ENCODE data around the gene CLP1.

Gene CLP1

GRCh38 chr11:57633394-57634070 is 24.0 kb upstream of the CLP1 start:
- no peak overlapping the region for H3K4me3 ChIP-seq (ENCODE audit: low read length)
- no peak for DNase-seq (ENCODE audit: low read depth)
- no peak for TF ChIP-seq CTCF (IDR thresholded peaks at IDR 0.05; ENCODE audit: insufficient read depth, low read depth, low read length, missing control alignments)

GRCh38 chr11:57634311-57634710 is 23.3 kb upstream of the CLP1 start:
- no peak for DNase-seq (ENCODE audit: low read depth)
- no peak for TF ChIP-seq CTCF (IDR thresholded peaks at IDR 0.05; ENCODE audit: insufficient read depth, low read depth, low read length, missing control alignments)
- H3K4me3 ChIP-seq (ENCODE audit: low read length): no peak overlapping the region

- no peak overlapping the region for H3K4me3 ChIP-seq (ENCODE audit: low read length)
- no peak for DNase-seq (ENCODE audit: low read depth)
- no peak for TF ChIP-seq CTCF (IDR thresholded peaks at IDR 0.05; ENCODE audit: insufficient read depth, low read depth, low read length, missing control alignments)
Observed at GRCh38 chr11:57635246-57635645, 22.3 kb upstream of the CLP1 start.

- H3K4me3 ChIP-seq (ENCODE audit: low read length): peak overlapping the region; percentile 62
- no peak for TF ChIP-seq CTCF (IDR thresholded peaks at IDR 0.05; ENCODE audit: insufficient read depth, low read depth, low read length, missing control alignments)
- no peak for DNase-seq (ENCODE audit: low read depth)
Observed at GRCh38 chr11:57637626-57638004, 19.9 kb upstream of the CLP1 start.

GRCh38 chr11:57638005-57638781 is 19.4 kb upstream of the CLP1 start:
- TF ChIP-seq CTCF (IDR thresholded peaks at IDR 0.05; ENCODE audit: insufficient read depth, low read depth, low read length, missing control alignments): no peak
- DNase-seq (ENCODE audit: low read depth): peak; percentile 84
- H3K4me3 ChIP-seq (ENCODE audit: low read length): peak overlapping the region; percentile 62

GRCh38 chr11:57638811-57639320 is 18.7 kb upstream of the CLP1 start:
- no peak for DNase-seq (ENCODE audit: low read depth)
- H3K4me3 ChIP-seq (ENCODE audit: low read length): peak overlapping the region; percentile 62
- no peak for TF ChIP-seq CTCF (IDR thresholded peaks at IDR 0.05; ENCODE audit: insufficient read depth, low read depth, low read length, missing control alignments)
